T-helper 1 cell (primary cell): Measurements from ENCODE around the gene HHLA2.
"Not testable (repeated sequence)": the region's sequence is repeated elsewhere in the genome, so short reads cannot be mapped to it uniquely, and the experiment has no call there.

ENCODE experiments used
- DNase-seq, 5 donors: peaks; one replicate each; pipeline ENCODE4 v3.0.0-alpha.2; 2012 to 2020

HHLA2 gene

GRCh38 chr3:108343491-108343890 is 47.1 kb downstream of the HHLA2 start:
- no peak for DNase-seq

- DNase-seq: no peak
Measured at GRCh38 chr3:108345492-108346205, 49.3 kb downstream of the HHLA2 start.

GRCh38 chr3:108346301-108347227 is 50.2 kb downstream of the HHLA2 start:
- DNase-seq: no peak

GRCh38 chr3:108352176-108352575 is 55.8 kb downstream of the HHLA2 start:
- DNase-seq: no peak

- no peak for DNase-seq
Measured at GRCh38 chr3:108354562-108354961, 58.2 kb downstream of the HHLA2 start.

GRCh38 chr3:108357042-108357441 is 60.7 kb downstream of the HHLA2 start:
- DNase-seq: no peak

- no peak for DNase-seq
Measured at GRCh38 chr3:108359011-108359410, 62.7 kb downstream of the HHLA2 start.

- no peak for DNase-seq
Measured at GRCh38 chr3:108376026-108376425, 79.7 kb downstream of the HHLA2 start.

GRCh38 chr3:108377384-108377783 is 81.0 kb downstream of the HHLA2 start:
- DNase-seq: no peak

- no peak for DNase-seq
Measured at GRCh38 chr3:108378153-108378951, 82.0 kb downstream of the HHLA2 start.

GRCh38 chr3:108378952-108379342 is 82.6 kb downstream of the HHLA2 start:
- DNase-seq: not testable (repeated sequence)

GRCh38 chr3:108380128-108380795 is 83.9 kb downstream of the HHLA2 start:
- no peak for DNase-seq

GRCh38 chr3:108381529-108382140 is 85.3 kb downstream of the HHLA2 start:
- no peak for DNase-seq

- no peak for DNase-seq
Measured at GRCh38 chr3:108383306-108383705, 87.0 kb downstream of the HHLA2 start.

GRCh38 chr3:108387063-108387462 is 90.7 kb downstream of the HHLA2 start:
- DNase-seq: peak in 1 of 5 donors; percentile 19

GRCh38 chr3:108388136-108389132 is 92.1 kb downstream of the HHLA2 start:
- peak in 1 of 5 donors; percentile 28 for DNase-seq

GRCh38 chr3:108389372-108389771 is 93.0 kb downstream of the HHLA2 start:
- no peak for DNase-seq

- no peak for DNase-seq
Measured at GRCh38 chr3:108391917-108392593, 95.7 kb downstream of the HHLA2 start.

- no peak for DNase-seq
Measured at GRCh38 chr3:108393128-108393900, 97.0 kb downstream of the HHLA2 start.
